ENCODE results near the gene EHBP1L1. TPM values are rescaled to one million over a fixed set of nuclear protein-coding genes. Genes with fewer than 3 reads are reported as not detected.

Gene EHBP1L1
- total and polyA plus RNA-seq, 7 donors, result 114 to 345 (median 208) TPM

- DNase-seq (no peak), ATAC-seq (no peak)
- no peaks in the 10 kb centered on the region for H3K27me3 ChIP-seq (ENCODE audit: insufficient read depth in 3 of 3, low read length in 2 of 3)
- peaks cover 0 to 75% of the 10 kb centered on the region in 2 donors for H3K36me3 ChIP-seq (ENCODE audit: insufficient read depth in 1 of 2, low read depth in 1 of 2)
- intact Hi-C loops (cut with DNase I), result no loop called here
- no peaks in the 10 kb centered on the region for H3K9me3 ChIP-seq
- WGBS, 3 donors, result 95 to 97% (median 96%) methylated on average over 3 of the region's 3 CpGs
- no peak overlapping the region for H3K27ac ChIP-seq
- H3K4me3 ChIP-seq, result no peak overlapping the region
- TF ChIP-seq CTCF (IDR thresholded peaks at IDR 0.05), result no peak
- H3K4me1 ChIP-seq, result peaks cover 5% of the 10 kb centered on the region
These were observed 26.8 kb upstream of the EHBP1L1 start for GRCh38 chr11:65549096-65549495.

GRCh38 chr11:65551572-65552387 lies 24.1 kb upstream of the EHBP1L1 start:
- H3K27ac ChIP-seq, result no peak overlapping the region
- no peaks in the 10 kb centered on the region for H3K9me3 ChIP-seq
- no peaks in the 10 kb centered on the region for H3K27me3 ChIP-seq (ENCODE audit: insufficient read depth in 3 of 3, low read length in 2 of 3)
- H3K4me3 ChIP-seq, result no peak overlapping the region
- TF ChIP-seq CTCF (IDR thresholded peaks at IDR 0.05), result peak; percentile 35
- peak; percentile 54 to 80 (median 70) for ATAC-seq
- intact Hi-C loops (cut with DNase I), result no loop called here
- WGBS, 3 donors, result 42 to 55% (median 51%) methylated on average over 17 of the region's 17 CpGs
- H3K4me1 ChIP-seq, result peaks cover 24% of the 10 kb centered on the region
- DNase-seq, result peak in 1 of 2 donors; percentile 74
- H3K36me3 ChIP-seq (ENCODE audit: insufficient read depth in 1 of 2, low read depth in 1 of 2), result peaks cover 0 to 61% of the 10 kb centered on the region in 2 donors

- Histone ChIP-seq H3K27me3 (ENCODE audit: insufficient read depth in 3 of 3, low read length in 2 of 3) (no peaks in the 10 kb centered on the region), H3K27ac (no peak overlapping the region), H3K36me3 (ENCODE audit: insufficient read depth in 1 of 2, low read depth in 1 of 2) (peaks cover 0 to 56% of the 10 kb centered on the region in 2 donors), H3K4me1 (peaks cover 25% of the 10 kb centered on the region), H3K9me3 (no peaks in the 10 kb centered on the region), H3K4me3 (no peak overlapping the region)
- no peak for TF ChIP-seq CTCF (IDR thresholded peaks at IDR 0.05)
- intact Hi-C loops (cut with DNase I), result no loop called here
- no peak for DNase-seq
- WGBS, 3 donors, result 58 to 78% (median 65%) methylated on average over 9 of the region's 9 CpGs
- peak in 2 of 4 donors; percentile 2 to 13 for ATAC-seq
These were observed 23.4 kb upstream of the EHBP1L1 start for GRCh38 chr11:65552388-65552951.

GRCh38 chr11:65553301-65554001 lies 22.4 kb upstream of the EHBP1L1 start:
- WGBS, 3 donors, result 67 to 73% (median 73%) methylated on average over 20 to 37 of the region's 37 CpGs
- Histone ChIP-seq H3K36me3 (ENCODE audit: insufficient read depth in 1 of 2, low read depth in 1 of 2) (peaks cover 0 to 46% of the 10 kb centered on the region in 2 donors), H3K4me1 (peaks cover 26% of the 10 kb centered on the region), H3K4me3 (no peak overlapping the region), H3K9me3 (no peaks in the 10 kb centered on the region), H3K27me3 (ENCODE audit: insufficient read depth in 3 of 3, low read length in 2 of 3) (no peaks in the 10 kb centered on the region), H3K27ac (peak overlapping the region; percentile 30)
- TF ChIP-seq CTCF (IDR thresholded peaks at IDR 0.05), result no peak
- intact Hi-C loops (cut with DNase I), result no loop called here
- no peak for ATAC-seq
- DNase-seq, result no peak

Data from psoas muscle (tissue), 8 donors.